Bronchial epithelial cell (primary cell): ENCODE results near the gene NSDHL. TPM values are rescaled to one million over a fixed set of nuclear protein-coding genes. Genes with fewer than 3 reads are reported as not detected.

Experiments used
- DNase-seq: peaks from one replicate; pipeline ENCODE4 v3.0.0-alpha.2; 2010; ENCODE audit warnings: low read depth
- FAIRE-seq: peaks from 2 replicates; lab custom pipeline; 2011; peaks lifted over from hg19 to GRCh38; lab: Jason Lieb, UNC
- H3K27me3 ChIP-seq: 2 replicates; pipeline ENCODE4 v1.5.1; 2011; ENCODE audit warnings: low read length; ENCODE audit not compliant: control insufficient read depth, insufficient read depth
- H3K36me3 ChIP-seq: 2 replicates; pipeline ENCODE4 v1.5.1; 2011; ENCODE audit warnings: low read length; ENCODE audit not compliant: control insufficient read depth, insufficient read depth
- H3K4me3 ChIP-seq: 2 replicates; pipeline ENCODE4 v1.5.1; 2011; ENCODE audit warnings: mild to moderate bottlenecking, low read depth, low read length, control low read depth
- CTCF ChIP-seq: IDR thresholded peaks from 2 replicates; pipeline ENCODE4 v1.5.1; 2011; ENCODE audit warnings: mild to moderate bottlenecking, moderate library complexity, low read length, control low read depth, inconsistent platforms; ENCODE audit not compliant: insufficient read depth, severe bottlenecking
- total RNA-seq: library from RNA; depleted of rRNA; stranded (reverse); fragments of >200 nt; gene quantifications from 2 replicates; pipeline ENCODE4 v1.2.1, GENCODE V29; 2014

The NSDHL gene
- total RNA-seq, 1 donor from 2014 or later: 18.4 TPM

DNA sequence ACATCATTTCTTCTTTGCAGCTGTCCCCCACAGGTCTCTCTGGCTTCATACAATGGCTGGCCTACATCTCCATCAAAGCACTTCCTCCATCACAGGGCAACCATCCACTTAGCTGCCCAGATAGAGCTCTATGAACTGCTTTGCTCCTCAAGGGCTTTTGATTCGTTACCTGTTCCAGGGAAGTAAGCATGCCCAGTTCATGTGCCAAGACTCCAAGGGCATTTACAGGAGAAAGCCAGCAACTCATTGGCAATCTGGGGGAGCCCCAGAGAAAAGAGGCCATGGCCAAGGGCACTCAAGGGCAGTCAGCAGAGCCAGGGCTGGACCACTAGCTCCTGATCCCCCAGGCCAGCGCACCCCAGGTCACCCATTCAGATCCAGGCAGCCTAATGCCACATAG is 42.5 kb downstream of the NSDHL start:
- Histone ChIP-seq H3K36me3 (peaks cover 2% of the 10 kb centered on the region), H3K4me3 (no peak overlapping the region), H3K27me3 (no peaks in the 10 kb centered on the region)
- no peak for TF ChIP-seq CTCF
- FAIRE-seq (no peak), DNase-seq (no peak)

DNA sequence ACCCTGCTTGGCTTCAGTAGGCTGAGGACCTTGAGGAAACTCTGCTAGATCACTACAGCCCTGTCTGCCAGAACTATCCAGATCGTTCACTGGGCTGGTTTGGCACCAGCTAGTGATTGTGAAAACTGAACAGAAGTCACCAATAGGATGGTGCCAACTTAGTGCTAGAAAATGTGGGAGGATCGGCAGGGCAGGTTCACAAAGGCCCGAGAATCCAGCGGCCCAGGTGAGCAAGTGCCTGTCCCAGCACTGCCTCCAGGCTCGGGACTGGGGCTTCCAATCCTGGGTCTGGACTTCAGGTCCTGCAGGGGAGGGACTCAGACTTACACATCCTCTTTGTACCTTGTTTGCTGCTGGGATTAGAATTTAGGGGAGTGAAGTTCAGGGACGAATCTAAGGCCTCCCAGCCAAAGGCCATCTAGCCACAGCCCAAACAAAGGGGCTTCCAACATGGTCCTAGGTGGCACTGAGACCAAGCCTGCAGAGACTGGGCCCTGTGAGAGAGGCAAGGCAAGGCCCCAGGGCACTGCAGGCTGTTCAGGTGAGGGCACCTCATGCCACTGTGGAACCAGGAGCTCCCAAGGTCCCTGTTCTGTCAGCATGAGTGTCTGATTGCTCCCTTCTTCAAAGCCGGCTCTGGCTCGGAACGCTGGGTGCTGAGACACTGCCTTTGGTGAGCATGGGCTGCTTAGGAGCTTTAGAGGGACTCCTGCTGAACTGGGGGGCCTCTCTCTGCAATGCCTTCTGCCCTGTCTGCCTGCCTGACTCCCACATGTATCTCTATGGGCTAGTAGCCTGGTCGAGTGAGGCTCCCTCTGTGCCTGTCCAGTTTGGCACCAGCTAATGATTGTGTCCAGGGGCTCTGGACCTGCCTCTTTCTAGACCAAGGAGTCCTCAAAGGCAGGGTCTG is 46.3 kb downstream of the NSDHL start:
- Histone ChIP-seq H3K36me3 (no peaks in the 10 kb centered on the region), H3K27me3 (no peaks in the 10 kb centered on the region), H3K4me3 (no peak overlapping the region)
- peak; percentile 85 for FAIRE-seq
- DNase-seq: peak; percentile 67
- no peak for TF ChIP-seq CTCF

- TF ChIP-seq CTCF: peak; percentile 22
- FAIRE-seq (peak; percentile 80), DNase-seq (peak; percentile 90)
- Histone ChIP-seq H3K36me3 (no peaks in the 10 kb centered on the region), H3K4me3 (no peak overlapping the region), H3K27me3 (no peaks in the 10 kb centered on the region)
These were observed 48.3 kb downstream of the NSDHL start for GRCh38 chrX:152878976-152879755.

GRCh38 chrX:152881289-152881688 is 50.4 kb downstream of the NSDHL start:
- Histone ChIP-seq H3K36me3 (no peaks in the 10 kb centered on the region), H3K4me3 (no peak overlapping the region), H3K27me3 (no peaks in the 10 kb centered on the region)
- DNase-seq: no peak
- TF ChIP-seq CTCF: no peak
- no peak for FAIRE-seq

DNA sequence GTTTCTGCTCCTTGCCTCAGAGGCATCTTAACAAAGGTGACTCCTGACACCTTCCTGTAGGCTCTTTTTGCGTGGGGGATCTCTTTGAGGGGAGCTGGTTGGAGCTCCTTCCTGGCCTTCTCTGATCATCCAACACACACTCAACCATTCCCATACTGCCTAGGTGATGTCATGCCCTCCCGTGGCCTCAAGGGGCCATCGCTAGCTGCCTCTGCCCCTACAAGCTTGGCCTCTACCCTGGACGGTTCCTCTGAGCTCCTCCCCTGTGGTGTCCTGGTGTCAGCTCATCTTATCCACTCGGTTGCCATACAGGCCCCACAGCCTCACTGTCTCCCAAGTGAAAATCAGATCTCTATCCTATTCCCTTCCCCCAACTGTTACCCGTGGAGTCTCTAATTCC is 53.3 kb downstream of the NSDHL start:
- TF ChIP-seq CTCF: no peak
- no peak for DNase-seq
- H3K4me3 ChIP-seq: no peak overlapping the region
- H3K27me3 ChIP-seq: no peaks in the 10 kb centered on the region
- no peaks in the 10 kb centered on the region for H3K36me3 ChIP-seq
- FAIRE-seq: peak; percentile 70
